ENCODE measurements around the gene CCDC87.
"Not testable (repeated sequence)": the region's sequence is repeated elsewhere in the genome, so short reads cannot be mapped to it uniquely, and the experiment has no call there.

Gene CCDC87

GRCh38 chr11:66554602-66555001 is 38.3 kb downstream of the CCDC87 start:
- DNase-seq (ENCODE audit: low read depth): no peak

- no peak for DNase-seq (ENCODE audit: low read depth)
Measured at GRCh38 chr11:66550887-66551286, 42.0 kb downstream of the CCDC87 start.

- DNase-seq (ENCODE audit: low read depth): no peak
Measured at GRCh38 chr11:66549696-66550095, 43.2 kb downstream of the CCDC87 start.

GRCh38 chr11:66548774-66549630 is 43.9 kb downstream of the CCDC87 start:
- no peak for DNase-seq (ENCODE audit: low read depth)

GRCh38 chr11:66548041-66548440 is 44.8 kb downstream of the CCDC87 start:
- no peak for DNase-seq (ENCODE audit: low read depth)

- DNase-seq (ENCODE audit: low read depth): no peak
Measured at GRCh38 chr11:66547662-66548009, 45.2 kb downstream of the CCDC87 start.

GRCh38 chr11:66546966-66547661 is 45.7 kb downstream of the CCDC87 start:
- no peak for DNase-seq (ENCODE audit: low read depth)

GRCh38 chr11:66546368-66546965 is 46.4 kb downstream of the CCDC87 start, which contains the start of gene ACTN3:
ACTN3 (plus strand) TSS chr11:66546903; CDS start chr11:66546938, 35 bp downstream.
- no peak for DNase-seq (ENCODE audit: low read depth)

GRCh38 chr11:66545701-66546367 is 47.0 kb downstream of the CCDC87 start, which contains the start of gene ZDHHC24:
ZDHHC24 (minus strand) TSS chr11:66546048; CDS start chr11:66546003, 45 bp downstream.
- peak; percentile 59 for DNase-seq (ENCODE audit: low read depth)

- not testable (repeated sequence) for DNase-seq (ENCODE audit: low read depth)
Measured at GRCh38 chr11:66544952-66545351, 47.9 kb downstream of the CCDC87 start.

GRCh38 chr11:66543263-66544107 is 49.4 kb downstream of the CCDC87 start:
- DNase-seq (ENCODE audit: low read depth): peak; percentile 45

- DNase-seq (ENCODE audit: low read depth): no peak
Measured at GRCh38 chr11:66542362-66542761, 50.5 kb downstream of the CCDC87 start.

GRCh38 chr11:66541892-66542291 is 51.0 kb downstream of the CCDC87 start:
- DNase-seq (ENCODE audit: low read depth): no peak

- not testable (repeated sequence) for DNase-seq (ENCODE audit: low read depth)
Measured at GRCh38 chr11:66540598-66540997, 52.3 kb downstream of the CCDC87 start.

Measured in stimulated activated CD8-positive, alpha-beta memory T cell treated with anti-CD3 and anti-CD28 coated beads, Interleukin-12 subunit alpha, Interleukin-12 subunit beta, amount 100 ng/mL, for 1 hour (primary cell).